ENCODE results near the gene ATP2C2.

- TF ChIP-seq CTCF (optimal IDR thresholded peaks at IDR 0.05 in 1 of 3, IDR thresholded peaks at IDR 0.05 in 1 of 3, conservative IDR thresholded peaks at IDR 0.05 in 1 of 3; ENCODE audit: extremely low read depth in 1 of 3, insufficient read depth in 2 of 3, low read length in 3 of 3) (no peak), EZH2 (IDR thresholded peaks at IDR 0.05; ENCODE audit: low read length) (no peak)
These were observed 91.6 kb downstream of the ATP2C2 start for GRCh38 chr16:84459941-84460405.
